ENCODE data around the gene CRB2. TPM values are rescaled to one million over a fixed set of nuclear protein-coding genes. Genes with fewer than 3 reads are reported as not detected.

Gene CRB2
- total RNA-seq, 1 donor from 2014 or later, result 0.79 TPM

DNA sequence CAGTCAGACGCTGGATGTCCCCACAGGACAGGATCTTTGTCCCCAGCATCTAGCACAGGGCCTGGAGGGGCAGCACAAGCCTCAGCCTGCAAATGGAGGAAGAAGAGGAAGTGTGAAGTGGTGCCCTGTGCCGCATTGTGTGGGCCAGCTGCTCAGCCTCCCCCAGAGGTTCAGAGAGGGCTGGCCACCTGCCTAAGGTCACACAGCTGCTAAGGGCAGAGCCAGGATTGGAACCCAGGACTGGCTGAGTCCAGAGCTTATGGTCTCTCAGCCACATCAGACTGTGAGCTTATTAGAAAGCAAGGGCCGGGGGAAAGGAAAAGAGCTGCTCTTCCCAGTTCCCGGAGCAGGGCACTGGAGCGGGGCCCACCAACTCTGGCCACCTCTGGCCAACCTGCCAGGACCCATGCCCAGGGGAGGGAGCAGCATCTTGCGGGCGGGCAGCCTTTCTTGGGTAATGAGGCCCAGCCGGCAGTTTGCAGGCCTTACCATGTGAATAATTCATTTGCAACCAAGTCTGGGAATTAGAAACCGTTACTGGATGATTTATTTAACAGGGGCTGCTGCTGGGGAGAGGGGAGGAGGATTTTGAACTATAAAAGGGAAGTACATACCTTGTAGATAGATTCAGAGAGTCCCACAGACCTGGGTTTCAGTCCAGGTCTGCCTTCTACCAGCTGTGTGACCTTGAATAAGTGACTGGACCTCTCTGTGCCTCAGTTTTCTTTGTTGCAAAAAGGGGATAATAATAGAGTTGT lies 11.6 kb upstream of the CRB2 start:
- ATAC-seq (no peak), DNase-seq (no peak)
- intact Hi-C loops (cut with micrococcal nuclease), result no loop called here

DNA sequence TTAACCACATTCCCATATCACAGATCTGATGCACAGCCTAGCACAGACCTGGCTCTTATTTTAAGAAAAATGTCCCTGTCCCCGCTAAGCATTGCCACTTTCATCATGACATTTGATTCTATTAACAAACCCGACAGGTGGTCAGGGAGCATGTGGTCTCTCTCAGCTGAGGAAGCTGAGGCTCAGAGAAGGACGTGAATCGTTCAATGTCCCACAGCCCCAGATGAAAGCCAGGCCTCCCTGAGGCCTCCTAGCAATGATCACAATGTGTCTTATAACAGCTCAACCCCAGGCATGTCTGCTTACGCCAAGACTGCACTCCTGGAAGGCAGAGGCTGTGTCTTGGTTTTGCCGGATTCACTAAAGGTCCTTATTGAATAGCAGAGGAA lies 10.4 kb upstream of the CRB2 start:
- intact Hi-C loops (cut with micrococcal nuclease), result no loop called here
- no peak for ATAC-seq
- DNase-seq, result no peak

DNA sequence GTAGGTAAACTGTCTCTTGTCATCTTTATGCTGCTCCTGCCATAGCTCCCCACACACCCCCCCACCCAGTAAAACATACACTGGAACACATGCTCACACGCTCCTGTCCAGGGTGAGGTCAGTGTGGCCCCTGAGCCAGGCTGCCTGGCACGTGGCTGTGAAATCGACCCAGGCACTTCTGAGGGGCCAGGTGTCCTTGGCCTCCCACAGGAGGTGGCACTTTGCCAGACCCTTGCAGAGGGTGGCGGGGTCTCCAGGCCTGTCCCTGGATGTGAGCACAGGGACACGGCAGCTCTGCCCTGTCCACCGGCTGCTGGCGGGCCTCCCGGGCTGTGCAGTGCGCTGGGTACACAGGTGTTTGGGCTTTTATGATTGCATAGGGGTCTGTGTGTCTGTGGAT lies 10.0 kb upstream of the CRB2 start:
- DNase-seq, result no peak
- no peak for ATAC-seq
- intact Hi-C loops (cut with micrococcal nuclease), result no loop called here

DNA sequence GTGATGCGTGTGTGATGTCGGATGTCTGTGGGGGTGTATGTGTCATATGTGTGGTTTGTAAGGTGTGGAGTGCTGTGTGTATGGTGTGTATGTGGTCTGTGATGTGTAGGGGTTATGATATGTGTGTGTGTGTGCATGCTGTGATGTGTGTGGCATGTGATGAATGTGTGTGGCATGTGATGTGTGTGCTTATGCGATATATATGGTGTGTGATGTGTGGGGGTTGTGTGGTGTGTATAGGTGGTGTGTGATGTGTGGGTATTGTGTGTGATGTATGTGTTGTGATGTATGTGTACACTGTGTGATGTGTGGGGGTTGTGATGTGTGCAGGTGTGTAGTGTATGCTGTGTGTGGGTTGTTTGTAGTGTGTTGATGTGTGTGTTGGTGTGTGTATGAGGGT lies 9.2 kb upstream of the CRB2 start:
- DNase-seq (no peak), ATAC-seq (no peak)
- intact Hi-C loops (cut with micrococcal nuclease), result no loop called here

DNA sequence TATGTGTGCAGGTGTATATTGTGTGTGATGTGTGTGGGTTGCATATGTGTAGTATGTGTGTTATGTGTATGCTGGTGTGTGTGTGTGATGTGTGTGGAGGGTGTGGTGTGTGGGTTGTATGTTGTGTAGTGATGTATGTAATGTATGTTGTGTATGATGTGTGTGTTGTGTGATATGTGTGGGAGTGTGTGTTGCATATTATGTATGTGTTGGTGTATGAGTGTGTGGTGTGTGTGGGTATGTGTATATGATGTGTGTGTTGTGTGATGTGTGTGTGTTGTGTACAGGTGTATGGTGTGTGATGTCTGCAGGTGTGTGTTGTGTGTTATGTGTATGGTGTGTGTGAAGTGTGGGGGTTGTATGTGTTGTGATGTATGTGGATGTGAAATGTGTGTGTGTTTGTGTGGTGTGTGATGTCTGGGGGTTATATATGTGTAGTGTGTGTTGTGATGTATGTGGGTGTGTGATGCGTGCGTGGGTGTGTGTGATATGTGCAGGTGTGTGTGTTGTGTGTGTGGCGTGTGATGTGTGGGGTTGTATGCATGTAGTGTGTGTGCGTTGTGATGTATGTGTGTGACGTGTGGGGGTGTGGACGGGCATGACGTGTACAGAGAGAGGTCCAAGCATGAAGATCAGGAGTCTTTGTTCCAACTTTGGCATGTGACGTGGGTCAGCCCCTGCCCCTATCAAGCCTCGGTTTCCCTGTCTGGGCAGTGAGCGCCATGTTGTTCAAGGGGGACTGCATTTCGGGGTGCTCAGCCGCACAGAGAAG lies 8.5 kb upstream of the CRB2 start:
- DNase-seq, result no peak

DNA sequence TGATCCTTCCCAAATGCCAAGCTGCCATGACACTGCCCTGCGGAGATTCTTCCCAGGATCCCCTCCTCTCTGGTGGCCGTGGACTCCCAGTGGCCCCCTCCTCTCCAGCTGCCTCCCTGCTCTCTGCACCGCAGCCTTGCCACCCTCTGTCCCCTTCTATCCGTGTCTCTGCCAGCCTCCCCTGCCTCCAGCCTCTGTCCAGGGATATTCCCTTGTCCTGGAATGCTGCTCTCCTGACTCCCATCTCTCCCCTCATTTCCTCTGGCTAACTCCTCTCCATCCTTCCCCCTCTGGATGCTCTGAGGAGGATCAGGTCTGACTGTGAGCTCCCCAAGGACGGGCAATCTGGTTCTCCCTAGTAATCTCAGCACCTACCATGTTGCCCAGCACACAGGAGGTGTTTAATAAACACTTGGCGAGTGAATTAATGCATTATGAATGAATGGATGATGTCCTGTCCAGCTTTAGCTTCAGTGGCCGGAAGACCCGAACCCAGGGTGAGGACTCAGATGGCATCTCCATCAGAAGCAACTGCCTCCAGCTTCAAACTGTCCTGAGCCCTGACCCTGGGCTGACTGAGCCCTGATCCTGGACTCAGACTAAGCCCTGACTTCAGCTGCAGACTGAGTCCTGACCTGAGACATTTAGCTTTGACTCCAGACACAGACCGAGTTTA lies 7.5 kb upstream of the CRB2 start:
- DNase-seq, result no peak
- intact Hi-C loops (cut with micrococcal nuclease), result no loop called here
- no peak for ATAC-seq

More for the DNA sequence above, 8.5 kb upstream of the CRB2 start:
- no peak for ATAC-seq
- intact Hi-C loops (cut with micrococcal nuclease), result no loop called here

DNA sequence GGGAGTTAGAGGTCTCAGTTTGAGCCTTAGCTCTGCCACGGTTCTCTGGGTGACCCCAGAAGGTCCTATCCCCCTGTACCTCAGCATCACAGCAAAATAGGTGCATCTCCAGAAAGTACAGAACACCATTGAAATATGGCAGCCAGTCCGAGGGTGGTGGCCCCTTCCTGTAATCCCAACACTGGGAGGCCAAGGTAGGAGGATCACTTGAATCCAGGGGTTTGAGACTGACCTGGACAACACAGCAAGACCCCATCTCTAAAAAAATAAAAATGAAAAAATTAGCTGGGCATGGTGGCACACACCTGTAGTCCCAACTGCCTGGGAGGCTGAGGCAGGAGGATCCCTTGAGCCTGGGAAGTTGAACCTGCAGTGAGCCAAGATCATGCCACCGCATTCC lies 7.0 kb upstream of the CRB2 start:
- DNase-seq (no peak), ATAC-seq (no peak)
- intact Hi-C loops (cut with micrococcal nuclease), result no loop called here

DNA sequence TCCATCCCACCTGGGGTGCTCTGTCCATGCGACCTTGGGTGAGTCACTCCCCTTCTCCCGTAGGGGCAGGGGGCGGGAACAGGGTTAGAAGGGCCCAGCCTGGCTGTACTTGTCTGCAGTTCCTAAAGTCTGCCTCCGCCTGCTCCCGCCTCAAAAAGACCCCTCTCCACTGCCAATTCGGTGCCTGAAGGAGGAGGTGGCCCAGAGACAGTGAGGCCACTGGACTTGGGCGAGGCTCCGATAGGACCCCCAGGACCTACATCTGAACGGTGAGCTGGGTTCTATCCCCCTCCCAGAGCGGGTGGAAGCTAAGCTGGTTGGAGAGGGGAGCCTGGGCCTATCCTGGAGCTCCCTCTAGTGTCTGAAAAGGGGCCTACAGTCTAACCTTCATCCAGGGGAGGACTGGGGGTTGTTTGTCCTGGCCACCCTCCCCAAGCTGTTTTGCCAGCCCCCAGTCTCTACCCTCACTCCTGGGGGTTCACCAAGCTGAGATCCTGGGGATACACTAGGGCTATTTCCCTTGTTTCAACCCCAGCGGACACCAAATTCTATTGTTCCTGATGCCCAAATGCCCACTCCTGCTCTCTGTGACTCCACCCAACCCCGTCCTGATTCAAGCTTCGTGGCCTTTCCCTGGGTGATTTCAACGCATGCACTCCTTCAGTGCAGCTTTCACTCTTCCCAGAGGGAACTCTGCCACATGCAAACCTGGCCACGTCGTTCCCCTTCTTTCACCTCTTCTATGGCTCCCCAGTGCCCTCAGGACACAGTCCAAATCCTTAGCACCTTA lies 6.1 kb upstream of the CRB2 start:
- DNase-seq (no peak), ATAC-seq (peak; percentile 81)
- intact Hi-C loops (cut with micrococcal nuclease), result no loop called here

DNA sequence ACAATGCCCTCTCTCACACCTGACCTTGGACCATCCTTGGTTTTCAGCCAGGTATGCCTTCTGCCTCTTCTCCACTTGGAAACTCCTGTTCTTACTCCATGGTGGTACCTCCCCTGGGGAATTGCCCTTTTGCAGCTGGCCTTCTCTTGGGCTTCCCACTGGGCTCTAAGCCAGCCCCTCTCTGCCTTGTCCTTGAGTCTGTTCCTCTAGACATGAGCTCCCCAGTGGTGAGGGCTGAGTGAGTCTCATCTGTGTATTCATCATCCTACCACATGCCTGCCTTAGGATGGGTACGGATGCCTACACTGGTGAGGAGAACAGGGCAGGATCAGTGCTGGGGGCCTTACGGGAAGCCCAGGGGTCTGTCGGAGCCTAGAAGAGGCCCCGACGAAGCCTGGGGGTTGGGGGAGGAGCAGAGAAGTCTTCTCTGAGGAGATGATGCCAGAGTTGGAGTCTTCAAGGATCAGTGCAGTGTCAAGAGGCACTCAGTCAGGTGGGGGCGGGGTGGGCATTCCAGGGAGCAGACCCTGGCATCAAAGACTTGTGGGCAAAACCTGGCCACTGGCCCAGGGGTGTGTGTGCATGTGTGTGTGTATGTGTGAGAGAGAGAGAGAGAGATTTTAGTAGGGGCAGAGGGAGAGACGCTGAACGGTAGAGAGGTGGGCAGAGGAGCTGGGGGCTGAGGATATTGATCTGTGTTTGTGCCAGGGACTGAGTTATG lies 5.2 kb upstream of the CRB2 start:
- peak; percentile 33 for ATAC-seq
- no peak for DNase-seq
- intact Hi-C loops (cut with micrococcal nuclease), result no loop called here

DNA sequence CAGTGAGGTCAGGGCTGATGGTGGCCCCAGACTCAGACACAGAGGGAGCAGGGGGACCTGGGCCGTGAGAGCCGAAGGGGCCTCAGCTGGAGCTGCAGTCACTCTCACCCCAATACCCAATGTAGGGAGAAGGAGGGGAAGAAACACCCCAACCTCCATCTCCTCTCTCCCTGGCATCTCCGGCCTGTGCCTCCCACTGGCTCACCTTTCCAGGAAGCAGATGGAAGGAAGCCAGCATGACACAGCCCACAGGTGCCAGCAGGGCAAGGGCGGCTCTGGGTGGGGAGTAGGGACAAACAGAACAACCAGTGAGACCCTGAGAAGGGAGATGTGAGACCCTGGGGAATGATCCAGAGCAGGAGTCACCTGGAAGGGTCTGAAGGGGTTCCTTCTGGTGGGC lies 3.0 kb upstream of the CRB2 start:
- intact Hi-C loops (cut with micrococcal nuclease), result no loop called here
- DNase-seq (no peak), ATAC-seq (no peak)

DNA sequence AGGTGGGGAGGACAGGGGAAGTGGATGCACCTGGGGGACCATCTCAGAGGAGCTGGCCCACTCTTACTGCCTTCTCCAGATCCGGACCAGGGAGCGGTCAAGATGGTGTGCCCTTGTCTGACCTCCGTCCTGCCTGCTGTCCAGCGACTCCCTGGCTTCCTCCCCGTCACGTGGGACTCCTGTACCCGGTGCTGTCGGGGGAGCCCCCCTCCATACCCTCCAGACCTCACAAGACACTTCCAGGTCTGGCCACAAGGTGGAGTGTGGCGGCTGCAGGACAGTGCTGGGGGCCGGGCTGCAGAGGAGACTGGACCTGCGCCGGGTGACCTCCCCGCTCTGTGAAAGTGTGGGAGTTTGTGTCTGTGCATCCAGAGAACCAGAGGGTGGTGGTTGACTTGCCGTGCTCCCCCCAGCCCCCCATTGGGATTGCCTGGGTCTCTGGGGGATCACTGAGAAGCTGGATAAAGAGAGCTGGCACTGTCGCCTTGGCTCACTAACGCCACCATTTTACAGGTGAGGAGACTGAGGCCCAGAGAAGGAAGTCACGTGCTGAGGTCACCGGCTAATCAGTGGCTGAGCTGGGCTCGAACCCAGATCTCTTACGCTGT lies 1.9 kb upstream of the CRB2 start:
- peak; percentile 72 for DNase-seq
- peak; percentile 73 for ATAC-seq
- intact Hi-C loops (cut with micrococcal nuclease), result no loop called here

DNA sequence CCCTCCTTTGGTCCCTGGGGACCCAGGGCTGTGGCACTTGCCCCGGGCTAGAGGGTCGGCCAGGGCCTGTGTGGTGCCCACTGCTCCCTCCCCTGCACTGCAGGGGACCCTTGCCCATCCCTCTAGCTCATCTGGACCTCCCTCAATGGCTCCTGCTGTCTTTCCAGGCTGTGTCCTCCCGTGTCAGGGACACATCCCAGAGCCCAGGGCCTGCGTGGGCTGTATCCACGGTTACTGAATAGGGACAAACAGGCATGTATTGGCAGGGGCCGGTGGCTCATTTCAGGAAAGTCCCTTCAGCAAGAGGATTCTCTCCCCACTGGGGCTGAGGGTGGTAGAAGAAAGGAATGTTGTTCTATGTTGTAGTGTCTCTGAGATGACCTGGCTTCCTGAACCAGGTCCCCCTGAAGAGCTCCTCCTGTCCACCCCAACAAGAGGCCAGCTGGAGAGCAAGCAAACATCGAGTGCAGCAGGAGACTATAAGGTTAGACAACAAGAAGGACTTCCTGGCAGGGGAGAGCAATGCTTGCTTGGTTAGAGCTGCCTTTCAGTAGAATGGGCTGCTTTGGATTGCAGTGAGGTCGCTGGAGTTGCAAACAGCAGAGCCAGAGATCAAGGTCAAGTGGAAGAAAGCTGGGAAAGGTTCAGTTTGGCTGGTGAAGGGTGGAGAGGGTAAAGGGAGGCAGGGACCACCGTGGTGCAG lies 1.0 kb upstream of the CRB2 start:
- ATAC-seq, result no peak
- intact Hi-C loops (cut with micrococcal nuclease), result no loop called here

DNA sequence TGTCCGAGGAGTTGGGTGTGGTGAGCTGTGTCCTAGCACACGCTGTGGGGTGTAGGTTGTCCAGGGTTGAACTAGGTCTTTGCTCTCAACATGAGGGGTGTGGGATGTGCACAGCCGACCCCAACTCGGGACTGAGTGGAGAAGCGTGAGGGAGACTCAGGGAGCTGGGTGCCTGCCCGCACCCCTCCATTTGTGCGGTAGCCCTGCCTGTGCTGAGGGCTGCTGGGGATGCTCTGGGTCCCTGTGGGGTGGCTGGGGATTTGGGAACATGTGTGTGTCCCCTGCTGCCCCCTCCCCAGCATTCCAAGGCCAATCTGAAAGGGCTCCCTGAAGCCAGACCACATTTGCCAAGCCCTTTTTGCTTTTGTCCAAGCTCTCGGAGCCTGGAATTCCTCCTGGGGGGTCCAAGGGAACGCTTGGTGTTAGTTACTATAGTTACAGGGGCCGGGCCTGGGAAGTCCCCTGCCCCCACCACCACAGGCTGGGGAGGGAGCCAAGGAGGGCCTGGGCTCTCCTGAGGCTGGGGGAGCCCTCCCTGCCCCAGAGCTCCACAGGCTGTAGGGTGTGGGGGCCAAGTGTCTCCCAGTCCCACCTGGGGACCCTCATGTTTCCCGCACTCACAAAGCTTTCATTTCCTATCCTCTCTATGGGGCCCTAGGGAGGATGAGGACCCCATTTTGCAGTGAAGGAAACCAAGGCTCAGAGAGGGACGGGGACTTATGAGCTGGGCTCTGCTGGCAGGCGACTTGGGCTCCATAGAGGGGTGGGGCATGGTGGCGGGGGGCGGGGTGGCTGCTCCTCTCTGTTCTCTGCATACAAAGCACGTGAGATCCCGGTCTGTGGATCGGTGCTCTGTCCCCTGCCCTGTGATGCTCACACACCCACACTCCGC lies 1.1 kb downstream of the CRB2 start:
- intact Hi-C loops (cut with micrococcal nuclease), result no loop called here
- no peak for DNase-seq
- ATAC-seq, result no peak

More for the DNA sequence above, 1.0 kb upstream of the CRB2 start:
- DNase-seq, result no peak

DNA sequence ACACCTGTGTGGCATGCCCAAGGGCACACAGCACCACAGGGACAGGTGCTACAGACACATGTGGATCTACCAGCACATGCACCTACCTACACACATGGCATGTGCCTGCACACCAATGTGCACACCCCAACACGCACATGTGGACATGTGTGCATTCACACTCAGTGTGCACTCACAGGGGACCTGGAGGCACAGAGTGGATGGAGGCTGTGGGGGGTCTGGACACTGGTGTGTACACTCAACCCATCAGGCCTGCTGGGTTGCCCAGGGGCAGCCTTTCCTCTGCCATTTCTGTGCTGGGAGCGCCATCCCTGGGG lies 1.7 kb downstream of the CRB2 start:
- intact Hi-C loops (cut with micrococcal nuclease), result no loop called here
- DNase-seq, result no peak
- no peak for ATAC-seq

DNA sequence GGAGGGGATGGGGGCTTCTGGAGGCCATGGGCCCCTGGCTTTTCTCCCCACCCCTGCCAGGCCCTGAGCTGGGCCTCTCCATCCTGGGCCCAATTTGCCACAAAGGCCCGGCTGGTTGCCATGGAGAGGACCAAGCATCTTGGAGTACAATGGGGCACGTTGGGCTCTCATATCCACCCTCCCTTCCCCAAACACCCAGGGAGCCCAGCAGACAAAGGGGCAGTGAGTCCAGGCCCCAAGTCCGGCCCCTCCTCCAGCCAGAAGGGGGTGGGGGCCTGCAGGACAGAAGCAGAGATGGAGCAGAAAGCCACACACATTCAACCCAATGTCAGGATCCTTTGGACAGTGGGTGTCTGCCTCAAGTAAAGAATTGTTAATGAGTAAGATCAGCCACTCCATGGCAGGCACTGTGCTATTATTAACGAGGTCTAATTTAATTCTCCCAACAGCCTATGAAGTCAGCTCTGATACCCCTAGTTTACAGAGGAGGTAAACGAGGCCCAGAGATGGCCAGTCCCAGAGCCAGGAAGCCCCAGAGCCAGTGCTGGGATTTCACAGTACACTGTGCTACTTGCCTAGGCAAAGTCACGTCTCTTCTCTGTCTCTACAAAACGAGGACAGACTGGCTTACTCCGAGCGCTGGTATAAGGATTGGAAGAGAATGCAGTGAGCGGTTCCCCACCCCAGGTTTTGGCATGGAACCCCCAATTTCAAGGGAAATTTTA lies 2.3 kb downstream of the CRB2 start:
- ATAC-seq (no peak), DNase-seq (no peak)
- intact Hi-C loops (cut with micrococcal nuclease), result no loop called here

DNA sequence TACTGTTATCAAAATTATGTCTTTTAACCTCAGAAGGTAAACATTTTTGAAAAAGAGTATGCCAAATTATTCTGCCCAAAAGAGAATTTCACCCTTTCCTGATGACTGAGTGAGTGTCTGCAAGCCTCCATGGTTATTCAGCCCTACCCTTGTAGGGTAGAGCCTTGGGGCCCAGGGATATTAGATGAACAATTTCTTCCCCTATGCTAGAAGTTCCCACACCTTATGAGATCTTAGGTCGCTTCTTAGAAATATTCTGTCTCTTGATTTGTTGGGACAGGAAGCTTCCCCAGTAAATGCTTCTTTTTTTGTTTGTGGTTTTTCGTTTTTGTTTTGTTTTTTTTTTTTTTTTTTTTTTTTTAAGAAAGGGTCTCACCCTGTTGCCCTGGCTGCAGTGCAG lies 3.1 kb downstream of the CRB2 start:
- ATAC-seq (no peak), DNase-seq (no peak)
- intact Hi-C loops (cut with micrococcal nuclease), result no loop called here

DNA sequence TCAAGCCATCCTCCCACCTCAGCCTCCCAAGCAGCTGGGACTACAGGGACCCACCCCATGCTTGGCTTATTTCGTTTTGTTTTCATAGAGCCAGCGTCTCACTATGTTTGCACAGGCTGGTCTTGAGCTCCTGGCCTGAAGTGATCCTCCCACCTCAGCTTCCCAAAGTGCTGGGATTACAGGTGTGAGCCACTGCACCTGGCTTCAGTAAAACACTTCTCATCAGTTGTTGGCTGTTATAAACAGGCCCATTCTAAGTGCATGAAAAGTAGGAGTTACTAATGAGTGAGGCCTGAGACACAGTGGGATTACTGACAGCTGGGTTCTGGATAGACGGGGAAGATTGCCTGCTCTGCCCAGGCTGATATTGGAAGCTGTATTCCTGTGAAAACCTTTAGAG lies 3.5 kb downstream of the CRB2 start:
- ATAC-seq, result no peak
- intact Hi-C loops (cut with micrococcal nuclease), result no loop called here
- DNase-seq, result no peak
